AG04450 (cell line): ENCODE measurements around the gene MUC2. TPM values are rescaled to one million over a fixed set of nuclear protein-coding genes. Genes with fewer than 3 reads are reported as not detected.

Source experiments
- CTCF ChIA-PET: fragments of 300-600, 350-600 bp; formaldehyde crosslinking; extraction: SDS; loops from one replicate; lab custom pipeline; 2022; ENCODE audit warnings: antibody characterized with exemption, inconsistent platforms; lab: Charles Lee
- POLR2A ChIA-PET: fragments of 350-600 bp; formaldehyde crosslinking; extraction: SDS; loops from one replicate; lab custom pipeline; 2021; ENCODE audit warnings: antibody characterized with exemption, inconsistent platforms; lab: Yijun Ruan, JAX
- DNase-seq: peaks from one replicate; pipeline ENCODE4 v3.0.0-alpha.2; 2011; ENCODE audit warnings: low read depth, low spot score
- H3K27ac ChIP-seq: one replicate; pipeline ENCODE4 v1.5.1; 2012; ENCODE audit warnings: low read depth, low read length, control low read depth
- H3K27me3 ChIP-seq: one replicate; pipeline ENCODE4 v1.6.0; 2012; ENCODE audit warnings: low read length; ENCODE audit not compliant: control insufficient read depth, insufficient read depth
- H3K4me3 ChIP-seq: 2 replicates; pipeline ENCODE4 v1.5.1; 2011; ENCODE audit warnings: mild to moderate bottlenecking, low read depth, low read length, control low read depth
- H3K9me3 ChIP-seq: 2 replicates; pipeline ENCODE4 v1.5.1; 2012; ENCODE audit warnings: low read length; ENCODE audit not compliant: control insufficient read depth, insufficient read depth
- CTCF ChIP-seq: IDR thresholded peaks from 2 replicates; pipeline ENCODE4 v1.5.1; 2011; ENCODE audit warnings: low read depth, low read length, control low read depth, inconsistent platforms
- polyA plus RNA-seq: library from polyadenylated mRNA; depleted of rRNA; stranded (reverse); fragments of >200 nt; gene quantifications from 2 replicates; pipeline ENCODE4 v1.2.3, GENCODE V29; 2011

MUC2 gene
- polyA plus RNA-seq, 1 experiment, result not detected

GRCh38 chr11:1047595-1048156 is 27.0 kb upstream of the MUC2 start:
- ChIA-PET CTCF (no interaction called here), POLR2A (no interaction called here)
- Histone ChIP-seq H3K9me3 (no peaks in the 10 kb centered on the region; the same call in 1 of the 2 replicates), H3K27me3 (peaks cover 23% of the 10 kb centered on the region), H3K27ac (no peak overlapping the region), H3K4me3 (no peak overlapping the region)
- no peak for TF ChIP-seq CTCF
- no peak for DNase-seq

- H3K27me3 ChIP-seq, result peaks cover 23% of the 10 kb centered on the region
- no peak for TF ChIP-seq CTCF
- H3K27ac ChIP-seq, result no peak overlapping the region
- no peak for DNase-seq
- no peaks in the 10 kb centered on the region; the same call in 1 of the 2 replicates for H3K9me3 ChIP-seq
- POLR2A ChIA-PET, result no interaction called here
- CTCF ChIA-PET, result no interaction called here
- H3K4me3 ChIP-seq, result no peak overlapping the region
Measured at GRCh38 chr11:1048375-1049070, 26.2 kb upstream of the MUC2 start.

GRCh38 chr11:1049071-1049405 is 25.6 kb upstream of the MUC2 start:
- DNase-seq, result no peak
- H3K9me3 ChIP-seq, result no peaks in the 10 kb centered on the region; the same call in 1 of the 2 replicates
- no peak for TF ChIP-seq CTCF
- no peak overlapping the region for H3K4me3 ChIP-seq
- POLR2A ChIA-PET, result no interaction called here
- H3K27me3 ChIP-seq, result peaks cover 23% of the 10 kb centered on the region
- CTCF ChIA-PET, result no interaction called here
- no peak overlapping the region for H3K27ac ChIP-seq

- no peaks in the 10 kb centered on the region; the same call in 1 of the 2 replicates for H3K9me3 ChIP-seq
- ChIA-PET CTCF (no interaction called here), POLR2A (no interaction called here)
- H3K4me3 ChIP-seq, result no peak overlapping the region
- no peak overlapping the region for H3K27ac ChIP-seq
- DNase-seq, result no peak
- peaks cover 25% of the 10 kb centered on the region for H3K27me3 ChIP-seq
- TF ChIP-seq CTCF, result no peak
Measured at GRCh38 chr11:1049431-1049891, 25.2 kb upstream of the MUC2 start.

GRCh38 chr11:1049911-1050580 is 24.6 kb upstream of the MUC2 start:
- peaks cover 26% of the 10 kb centered on the region for H3K27me3 ChIP-seq
- no peak for TF ChIP-seq CTCF
- ChIA-PET POLR2A (no interaction called here), CTCF (no interaction called here)
- no peak overlapping the region for H3K4me3 ChIP-seq
- no peak for DNase-seq
- H3K27ac ChIP-seq, result no peak overlapping the region
- H3K9me3 ChIP-seq, result no peaks in the 10 kb centered on the region; the same call in 1 of the 2 replicates
